BE2C (cell line): ENCODE results near the gene LAMP1.
A peak's percentile ranks its signal among the peaks of the same experiment; 100 is the strongest.

Experiments
- DNase-seq: peaks from one replicate; pipeline ENCODE4 v3.0.0-alpha.2; 2020
- H3K27me3 ChIP-seq: fragments of 250-450 bp; sonication (Bioruptor Pico); 2 replicates; pipeline ENCODE4 v1.5.1; 2020; ENCODE audit warnings: mild to moderate bottlenecking
- H3K36me3 ChIP-seq: fragments of 250-450 bp; sonication (Bioruptor Pico); 2 replicates; pipeline ENCODE4 v1.5.1; 2020; ENCODE audit warnings: mild to moderate bottlenecking
- H3K4me1 ChIP-seq: fragments of 250-450 bp; sonication (Bioruptor Pico); 2 replicates; pipeline ENCODE4 v1.5.1; 2020
- H3K4me3 ChIP-seq: 2 replicates; pipeline ENCODE4 v1.5.1; 2011; ENCODE audit warnings: low read depth, low read length
- H3K9me3 ChIP-seq: fragments of 250-450 bp; sonication (Bioruptor Pico); 2 replicates; pipeline ENCODE4 v1.5.1; 2020
- TF ChIP-seq, protein P1 (sequence below): IDR thresholded peaks from 2 replicates; pipeline ENCODE4 v1.5.1; 2012; ENCODE audit warnings: mild to moderate bottlenecking, low read depth, low read length

Gene LAMP1

DNA sequence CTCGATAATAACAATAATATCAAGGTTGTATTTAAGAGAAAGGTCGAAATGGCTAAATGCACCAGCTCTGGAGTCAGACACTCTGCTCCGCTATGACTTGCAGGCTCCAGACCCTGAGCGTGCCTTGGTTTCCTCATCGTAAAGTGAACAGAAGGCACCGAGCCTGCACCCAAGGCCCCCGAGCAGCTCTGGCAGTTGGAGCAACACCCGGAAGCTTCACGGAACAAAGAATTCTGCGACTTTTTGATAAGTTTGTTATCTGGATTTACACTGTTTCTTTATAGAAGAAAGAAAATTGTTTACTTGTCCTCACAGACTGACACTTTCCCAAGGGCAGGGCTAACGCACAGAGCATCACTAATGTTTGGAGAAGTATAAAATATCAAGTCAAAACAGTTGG lies 62.5 kb downstream of the LAMP1 start:
- no peaks in the 10 kb centered on the region for H3K9me3 ChIP-seq
- no peak overlapping the region for H3K4me3 ChIP-seq
- peaks cover 64% of the 10 kb centered on the region for H3K27me3 ChIP-seq
- no peaks in the 10 kb centered on the region for H3K4me1 ChIP-seq
- no peaks in the 10 kb centered on the region for H3K36me3 ChIP-seq
- DNase-seq: no peak
- TF ChIP-seq, protein P1, sequence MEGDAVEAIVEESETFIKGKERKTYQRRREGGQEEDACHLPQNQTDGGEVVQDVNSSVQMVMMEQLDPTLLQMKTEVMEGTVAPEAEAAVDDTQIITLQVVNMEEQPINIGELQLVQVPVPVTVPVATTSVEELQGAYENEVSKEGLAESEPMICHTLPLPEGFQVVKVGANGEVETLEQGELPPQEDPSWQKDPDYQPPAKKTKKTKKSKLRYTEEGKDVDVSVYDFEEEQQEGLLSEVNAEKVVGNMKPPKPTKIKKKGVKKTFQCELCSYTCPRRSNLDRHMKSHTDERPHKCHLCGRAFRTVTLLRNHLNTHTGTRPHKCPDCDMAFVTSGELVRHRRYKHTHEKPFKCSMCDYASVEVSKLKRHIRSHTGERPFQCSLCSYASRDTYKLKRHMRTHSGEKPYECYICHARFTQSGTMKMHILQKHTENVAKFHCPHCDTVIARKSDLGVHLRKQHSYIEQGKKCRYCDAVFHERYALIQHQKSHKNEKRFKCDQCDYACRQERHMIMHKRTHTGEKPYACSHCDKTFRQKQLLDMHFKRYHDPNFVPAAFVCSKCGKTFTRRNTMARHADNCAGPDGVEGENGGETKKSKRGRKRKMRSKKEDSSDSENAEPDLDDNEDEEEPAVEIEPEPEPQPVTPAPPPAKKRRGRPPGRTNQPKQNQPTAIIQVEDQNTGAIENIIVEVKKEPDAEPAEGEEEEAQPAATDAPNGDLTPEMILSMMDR: no peak

GRCh38 chr13:113360446-113360845 lies 63.4 kb downstream of the LAMP1 start:
- H3K27me3 ChIP-seq: peaks cover 65% of the 10 kb centered on the region
- TF ChIP-seq, protein P1: no peak
- no peaks in the 10 kb centered on the region for H3K9me3 ChIP-seq

DNA sequence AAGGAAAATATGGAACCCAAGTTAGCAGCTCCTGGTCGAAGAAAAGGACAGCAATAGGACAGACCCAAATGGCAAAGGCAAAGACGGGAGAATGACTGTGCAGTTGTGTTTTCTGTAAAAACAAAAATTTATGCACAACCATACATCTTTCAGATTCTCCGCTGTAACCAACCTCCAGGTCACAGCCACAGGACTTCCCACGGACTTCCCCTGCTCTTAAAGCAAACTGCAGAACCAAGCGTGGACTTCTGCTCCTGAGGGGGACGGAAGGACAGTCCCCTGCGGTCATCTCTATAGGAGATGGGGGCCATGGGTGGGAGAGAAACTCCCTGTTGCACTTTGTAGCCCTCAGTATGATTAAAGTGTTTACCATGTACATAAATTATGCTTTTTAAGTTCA lies 64.4 kb downstream of the LAMP1 start:
- TF ChIP-seq, protein P1: no peak
- no peak for DNase-seq
- H3K4me1 ChIP-seq: no peaks in the 10 kb centered on the region
- H3K27me3 ChIP-seq: peaks cover 65% of the 10 kb centered on the region
- H3K9me3 ChIP-seq: no peaks in the 10 kb centered on the region
- no peaks in the 10 kb centered on the region for H3K36me3 ChIP-seq
- H3K4me3 ChIP-seq: no peak overlapping the region

More at GRCh38 chr13:113360446-113360845, 63.4 kb downstream of the LAMP1 start:
- Histone ChIP-seq H3K4me3 (no peak overlapping the region), H3K4me1 (no peaks in the 10 kb centered on the region), H3K36me3 (no peaks in the 10 kb centered on the region)
- DNase-seq: no peak

- Histone ChIP-seq H3K27me3 (peaks cover 46% of the 10 kb centered on the region), H3K9me3 (no peaks in the 10 kb centered on the region), H3K36me3 (no peaks in the 10 kb centered on the region), H3K4me1 (no peaks in the 10 kb centered on the region), H3K4me3 (0 out of 2 replicates have a peak overlapping the region, but pooled peaks have one; percentile 14)
- DNase-seq: no peak
- TF ChIP-seq, protein P1: no peak
These were observed 67.4 kb downstream of the LAMP1 start for GRCh38 chr13:113364311-113364889.

- Histone ChIP-seq H3K4me3 (no peak overlapping the region), H3K27me3 (peaks cover 39% of the 10 kb centered on the region), H3K36me3 (no peaks in the 10 kb centered on the region), H3K4me1 (no peaks in the 10 kb centered on the region), H3K9me3 (no peaks in the 10 kb centered on the region)
- no peak for DNase-seq
- TF ChIP-seq, protein P1: no peak
These were observed 68.0 kb downstream of the LAMP1 start for GRCh38 chr13:113364901-113365582.

DNA sequence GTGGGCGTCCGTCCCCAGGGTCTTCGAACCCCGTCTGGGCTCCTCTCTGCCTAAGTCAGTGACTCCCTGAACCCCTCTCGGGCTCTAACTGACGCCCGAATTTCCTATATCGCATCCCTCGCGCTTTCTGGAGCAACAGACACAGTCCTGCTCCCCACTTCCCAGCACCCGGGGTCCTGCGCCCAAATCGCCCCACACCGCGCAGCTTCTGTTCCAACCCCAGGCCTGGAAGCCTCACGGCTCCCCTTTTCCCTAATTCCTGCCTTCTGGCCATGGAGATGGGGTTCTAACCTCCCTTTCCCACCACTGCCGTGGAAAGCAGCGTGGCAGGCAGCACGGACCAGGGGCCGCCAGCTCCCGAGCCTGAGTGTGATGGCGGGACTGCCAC lies 68.5 kb downstream of the LAMP1 start:
- H3K36me3 ChIP-seq: no peaks in the 10 kb centered on the region
- no peak for DNase-seq
- H3K4me3 ChIP-seq: no peak overlapping the region
- peaks cover 34% of the 10 kb centered on the region for H3K27me3 ChIP-seq
- no peaks in the 10 kb centered on the region for H3K4me1 ChIP-seq
- TF ChIP-seq, protein P1: no peak
- no peaks in the 10 kb centered on the region for H3K9me3 ChIP-seq
